T-helper 17 cell (primary cell): ENCODE measurements around the gene MKS1. TPM values are rescaled to one million over a fixed set of nuclear protein-coding genes. Genes with fewer than 3 reads are reported as not detected.

Experiments used
- ATAC-seq: fragments of 150-1000 bp; cut with Tn5 transposase; 2 replicates; pipeline ENCODE4 v1.10.0; 2021; ENCODE audit warnings: mild to moderate bottlenecking, moderate library complexity
- DNase-seq, 3 donors: peaks; one replicate each; pipeline versions ENCODE4 v3.0.0 to v3.0.0-alpha.2; 2020 to 2021
- H3K9me3 ChIP-seq: one replicate; pipeline ENCODE4 v1.7.0; 2013; ENCODE audit warnings: low read length, mild to moderate bottlenecking; ENCODE audit not compliant: control insufficient read depth, poor library complexity, severe bottlenecking
- H3K27ac Mint-ChIP-seq: one replicate; pipeline ENCODE4 v1.8.0; 2022; ENCODE audit warnings: mild to moderate bottlenecking, moderate library complexity, mixed read lengths
- H3K27me3 Mint-ChIP-seq: one replicate; pipeline ENCODE4 v1.8.0; 2022; ENCODE audit warnings: mixed read lengths
- H3K36me3 Mint-ChIP-seq: one replicate; pipeline ENCODE4 v1.8.0; 2022; ENCODE audit warnings: low read depth, mixed read lengths
- H3K4me1 Mint-ChIP-seq: one replicate; pipeline ENCODE4 v1.8.0; 2022; ENCODE audit warnings: mild to moderate bottlenecking, mixed read lengths
- H3K4me3 Mint-ChIP-seq: one replicate; pipeline ENCODE4 v1.8.0; 2022; ENCODE audit warnings: mild to moderate bottlenecking, moderate library complexity, mixed read lengths
- total RNA-seq, 4 donors: library from RNA in 2 of 4; stranded (reverse) in 2 of 4; gene quantifications; one replicate each; pipeline ENCODE4 v1.2.3 and lab custom pipeline; 2022 to 2026

MKS1 gene
- total RNA-seq, 2 donors from 2014 or later = 7.6 to 7.7 TPM

DNA sequence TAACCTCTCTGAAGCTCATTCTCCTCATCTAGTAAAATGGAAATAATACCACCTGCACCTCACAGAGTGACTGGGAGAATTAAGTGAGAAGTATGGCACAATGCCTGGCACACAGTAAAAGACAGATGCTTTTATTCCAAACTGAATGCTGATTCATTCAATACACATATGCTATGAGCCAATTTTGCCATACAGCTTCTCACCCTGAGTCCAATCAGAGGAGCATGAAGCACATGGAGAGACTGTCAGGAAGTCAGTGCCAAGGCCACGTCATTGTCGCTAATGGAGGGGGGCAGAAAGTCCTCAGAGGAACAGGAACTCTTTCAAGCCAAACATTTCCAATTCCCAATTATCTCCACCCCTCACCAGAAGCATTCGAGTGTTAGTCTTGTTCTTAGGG is 11.6 kb downstream of the MKS1 start:
- DNase-seq = no peak
- H3K9me3 ChIP-seq = no peaks in the 10 kb centered on the region
- H3K36me3 Mint-ChIP-seq = peaks cover 14% of the 10 kb centered on the region
- no peaks in the 10 kb centered on the region for H3K27me3 Mint-ChIP-seq
- ATAC-seq = no peak
- peaks cover 13% of the 10 kb centered on the region for H3K4me1 Mint-ChIP-seq
- no peak overlapping the region for H3K27ac Mint-ChIP-seq
- H3K4me3 Mint-ChIP-seq = no peak overlapping the region

DNA sequence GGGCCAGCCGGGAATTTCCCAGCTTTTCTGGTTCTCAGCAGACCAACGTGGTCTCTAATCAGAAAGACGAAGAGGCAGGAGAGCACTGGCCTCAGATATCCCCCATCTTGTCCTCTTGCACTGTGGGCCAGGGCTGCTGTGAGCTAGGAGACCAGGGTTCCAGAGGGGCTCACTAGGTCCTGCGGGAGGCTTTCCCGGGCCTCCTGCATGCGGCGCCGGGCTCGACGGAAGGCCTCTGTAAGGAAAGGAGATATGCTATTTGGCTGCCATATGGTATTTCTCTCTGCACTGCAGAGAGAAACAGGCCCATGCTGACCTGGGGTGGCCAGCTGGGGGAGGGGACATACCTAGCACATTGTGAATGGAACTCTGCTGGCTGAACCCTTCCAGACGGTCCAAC is 13.1 kb downstream of the MKS1 start:
- Mint-ChIP-seq H3K27ac (no peak overlapping the region), H3K36me3 (peaks cover 12% of the 10 kb centered on the region)

DNA sequence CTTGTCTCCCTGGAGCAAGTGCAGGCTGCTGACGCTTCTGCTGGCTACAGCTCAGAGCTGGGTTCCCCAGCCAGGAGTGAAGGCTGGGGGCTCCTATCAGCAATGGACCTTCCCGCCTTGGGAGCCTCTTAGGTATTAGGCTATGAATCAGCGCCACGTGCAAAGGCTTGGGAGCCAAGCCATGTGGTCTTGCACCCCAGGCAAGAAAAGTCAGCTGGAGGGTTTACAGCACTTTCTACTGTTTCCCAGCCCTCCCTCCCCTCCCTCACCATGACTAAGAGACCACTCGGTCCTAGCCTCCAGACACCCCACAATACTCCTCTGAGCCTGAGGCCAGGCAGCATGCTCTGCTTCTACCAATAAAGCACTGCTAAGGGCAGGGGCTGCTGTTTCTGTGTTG is 14.3 kb downstream of the MKS1 start:
- peak overlapping the region; percentile 43 for H3K27ac Mint-ChIP-seq
- no peak overlapping the region for H3K4me3 Mint-ChIP-seq
- ATAC-seq (no peak), DNase-seq (no peak)
- no peaks in the 10 kb centered on the region for H3K9me3 ChIP-seq
- H3K36me3 Mint-ChIP-seq = peaks cover 7% of the 10 kb centered on the region
- H3K27me3 Mint-ChIP-seq = peaks cover 3% of the 10 kb centered on the region
- H3K4me1 Mint-ChIP-seq = peaks cover 12% of the 10 kb centered on the region

More for the DNA sequence above, 13.1 kb downstream of the MKS1 start:
- Mint-ChIP-seq H3K4me3 (no peak overlapping the region), H3K27me3 (no peaks in the 10 kb centered on the region), H3K4me1 (peaks cover 13% of the 10 kb centered on the region)
- no peaks in the 10 kb centered on the region for H3K9me3 ChIP-seq
- DNase-seq (no peak), ATAC-seq (no peak)

DNA sequence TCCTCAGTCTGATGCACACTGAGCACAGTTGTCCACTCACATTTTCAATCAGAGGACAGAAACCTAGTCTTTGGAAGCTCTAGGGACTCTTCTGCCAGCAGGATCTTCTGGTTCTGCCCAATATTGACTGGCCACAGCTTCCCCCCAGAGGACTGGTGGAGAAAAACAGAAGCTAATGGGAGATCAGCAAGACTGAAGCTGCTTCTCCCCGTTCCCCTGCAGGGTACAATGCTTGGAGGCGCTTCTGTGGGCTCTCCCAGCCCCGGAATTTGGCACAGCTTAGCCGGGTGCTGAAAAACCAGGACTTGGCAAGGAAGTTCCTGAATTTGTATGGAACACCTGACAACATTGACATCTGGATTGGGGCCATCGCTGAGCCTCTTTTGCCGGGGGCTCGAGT is 16.2 kb downstream of the MKS1 start:
- DNase-seq (no peak), ATAC-seq (no peak)
- no peaks in the 10 kb centered on the region for H3K9me3 ChIP-seq
- Mint-ChIP-seq H3K27ac (peak overlapping the region; percentile 21), H3K4me3 (no peak overlapping the region), H3K36me3 (no peaks in the 10 kb centered on the region), H3K27me3 (peaks cover 22% of the 10 kb centered on the region), H3K4me1 (peaks cover 6% of the 10 kb centered on the region)

DNA sequence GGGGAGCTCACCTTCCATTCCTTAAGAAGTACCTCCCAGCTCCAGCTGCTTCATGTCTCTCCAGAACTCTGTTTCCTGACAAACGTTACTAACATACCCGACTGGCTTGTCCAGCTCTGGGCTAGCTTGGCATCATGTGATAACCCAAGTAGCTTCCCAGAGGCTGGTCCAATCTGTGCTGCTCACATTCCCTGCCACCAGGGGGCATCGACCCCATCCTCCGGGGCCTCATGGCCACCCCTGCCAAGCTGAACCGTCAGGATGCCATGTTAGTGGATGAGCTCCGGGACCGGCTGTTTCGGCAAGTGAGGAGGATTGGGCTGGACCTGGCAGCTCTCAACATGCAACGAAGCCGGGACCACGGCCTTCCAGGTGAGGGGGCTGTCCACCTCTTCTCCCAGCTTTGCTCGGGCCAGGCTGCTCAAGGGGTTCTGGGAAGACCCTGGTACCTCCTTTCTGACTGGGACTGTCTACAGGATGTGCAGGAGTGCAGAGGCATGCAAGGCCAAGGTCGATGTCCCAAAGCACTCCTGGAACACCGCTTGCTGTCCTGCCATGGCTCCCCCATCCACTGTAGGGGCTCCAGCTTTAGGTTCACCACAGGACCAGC is 18.9 kb downstream of the MKS1 start:
- no peaks in the 10 kb centered on the region for H3K9me3 ChIP-seq
- DNase-seq (peak in 2 of 3 donors; percentile 25 to 50), ATAC-seq (peak; percentile 75)
- Mint-ChIP-seq H3K4me1 (peaks cover 5% of the 10 kb centered on the region), H3K27me3 (peaks cover 41% of the 10 kb centered on the region), H3K4me3 (no peak overlapping the region), H3K36me3 (no peaks in the 10 kb centered on the region), H3K27ac (no peak overlapping the region)

DNA sequence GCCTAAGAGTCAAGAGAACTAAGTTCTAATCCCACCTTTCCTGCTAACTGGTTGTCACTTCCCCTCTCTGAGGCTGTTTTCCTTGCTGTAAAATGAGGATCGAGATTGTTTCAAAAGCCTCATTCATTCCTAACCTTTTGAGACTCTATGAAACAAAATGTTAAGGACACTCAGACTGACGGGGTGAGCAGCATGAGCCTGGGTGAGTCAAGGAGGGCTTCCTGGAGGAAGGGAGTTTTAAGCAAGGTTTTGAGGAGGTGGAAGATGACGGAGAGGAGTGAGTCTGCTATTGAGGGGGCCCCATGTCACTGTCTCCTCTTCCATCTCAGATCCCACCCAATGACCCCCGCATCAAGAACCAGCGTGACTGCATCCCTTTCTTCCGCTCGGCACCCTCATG is 22.4 kb downstream of the MKS1 start:
- Mint-ChIP-seq H3K27ac (no peak overlapping the region), H3K4me1 (peaks cover 7% of the 10 kb centered on the region), H3K4me3 (no peak overlapping the region), H3K27me3 (peaks cover 49% of the 10 kb centered on the region), H3K36me3 (no peaks in the 10 kb centered on the region)
- H3K9me3 ChIP-seq = no peaks in the 10 kb centered on the region
- DNase-seq (no peak), ATAC-seq (no peak)

DNA sequence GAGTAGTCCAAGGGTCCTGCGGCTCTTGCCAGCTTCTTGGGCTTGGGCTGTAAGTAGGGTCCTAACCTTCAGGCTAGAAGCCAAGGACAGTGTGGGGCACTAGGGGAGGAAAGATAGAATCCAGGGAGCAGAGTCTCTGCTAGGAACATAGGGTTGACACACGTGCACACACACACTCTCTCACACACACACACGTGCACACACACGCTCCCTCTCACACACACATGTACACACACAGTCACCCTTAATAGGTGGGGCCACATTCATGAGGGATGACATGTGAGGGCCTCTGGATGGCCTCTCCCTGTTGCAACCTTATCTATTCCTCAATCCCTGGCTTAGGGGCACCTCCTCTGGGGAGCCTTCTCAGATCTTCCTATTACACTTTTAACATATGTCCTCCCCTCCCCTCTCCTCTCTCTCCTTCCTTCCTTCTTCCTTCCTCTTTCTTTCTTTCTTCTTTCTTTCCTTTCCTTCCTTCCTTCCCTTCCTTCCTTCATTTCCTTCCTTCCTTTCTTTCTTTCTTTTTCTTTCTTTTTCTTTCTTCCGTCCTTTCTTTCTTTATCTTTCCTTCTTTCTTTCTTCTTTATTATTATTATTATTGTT is 23.4 kb downstream of the MKS1 start:
- H3K27ac Mint-ChIP-seq = no peak overlapping the region
- H3K36me3 Mint-ChIP-seq = no peaks in the 10 kb centered on the region
- no peaks in the 10 kb centered on the region for H3K9me3 ChIP-seq
- H3K4me1 Mint-ChIP-seq = peaks cover 9% of the 10 kb centered on the region
- peaks cover 54% of the 10 kb centered on the region for H3K27me3 Mint-ChIP-seq
- H3K4me3 Mint-ChIP-seq = no peak overlapping the region
- DNase-seq = no peak
- no peak for ATAC-seq

DNA sequence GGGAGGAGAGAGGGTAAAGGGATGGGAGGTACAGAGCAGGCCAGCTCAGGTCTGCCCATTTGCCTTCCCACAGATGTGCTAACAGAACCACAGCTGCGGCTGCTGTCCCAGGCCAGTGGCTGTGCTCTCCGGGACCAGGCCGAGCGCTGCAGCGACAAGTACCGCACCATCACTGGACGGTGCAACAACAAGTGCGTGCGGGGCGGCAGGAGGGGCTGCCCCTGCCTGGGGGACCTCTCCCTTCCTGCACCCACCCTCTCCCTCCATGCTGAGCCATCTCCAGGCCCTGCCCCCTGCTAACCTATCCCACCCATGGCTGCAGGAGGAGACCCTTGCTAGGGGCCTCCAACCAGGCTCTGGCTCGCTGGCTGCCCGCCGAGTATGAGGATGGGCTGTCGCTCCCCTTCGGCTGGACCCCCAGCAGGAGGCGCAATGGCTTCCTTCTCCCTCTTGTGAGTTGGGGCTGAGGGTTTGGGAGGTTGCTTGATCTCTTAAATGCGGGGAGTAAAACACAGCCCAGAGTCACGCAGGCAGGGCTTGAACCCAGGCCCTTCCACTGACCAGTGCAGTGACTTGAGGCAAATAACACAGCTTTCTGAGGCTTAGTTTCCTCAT is 25.3 kb downstream of the MKS1 start:
- ATAC-seq = no peak
- Mint-ChIP-seq H3K4me3 (no peak overlapping the region), H3K4me1 (peaks cover 6% of the 10 kb centered on the region), H3K27me3 (peaks cover 54% of the 10 kb centered on the region), H3K36me3 (no peaks in the 10 kb centered on the region), H3K27ac (no peak overlapping the region)
- H3K9me3 ChIP-seq = no peaks in the 10 kb centered on the region
- no peak for DNase-seq

DNA sequence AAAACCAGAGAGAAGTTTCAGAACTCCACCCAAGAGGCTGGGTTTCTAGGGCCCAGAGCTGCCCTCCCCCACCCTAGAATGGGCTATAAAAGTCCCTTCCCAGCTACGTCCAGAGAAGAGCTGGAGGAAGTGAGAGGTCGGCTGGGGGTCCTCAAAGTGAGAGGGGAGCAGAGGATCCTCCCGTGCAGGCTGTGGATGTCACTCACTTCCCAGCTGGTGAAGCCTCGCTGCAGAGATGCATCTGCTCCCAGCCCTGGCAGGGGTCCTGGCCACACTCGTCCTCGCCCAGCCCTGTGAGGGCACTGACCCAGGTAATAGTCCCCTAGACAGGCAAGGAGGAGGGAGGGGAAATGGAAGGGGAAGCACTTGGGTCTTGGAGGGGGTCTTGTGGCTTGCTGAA is 26.4 kb downstream of the MKS1 start, which contains the start of gene EPX:
EPX (plus strand) TSS at position 115 of the 400 bp plus-strand sequence; CDS start at position 236, 121 bp downstream.
- H3K27ac Mint-ChIP-seq = no peak within 1 kb of the TSS
- no peak for DNase-seq
- H3K27me3 Mint-ChIP-seq = peaks cover 49% of the 10 kb centered on the region
- H3K9me3 ChIP-seq = no peaks in the 10 kb centered on the region
- no peaks in the 10 kb centered on the region for H3K36me3 Mint-ChIP-seq
- no peak within 1 kb of the TSS for H3K4me3 Mint-ChIP-seq
- ATAC-seq = no peak
- H3K4me1 Mint-ChIP-seq = peaks cover 6% of the 10 kb centered on the region

DNA sequence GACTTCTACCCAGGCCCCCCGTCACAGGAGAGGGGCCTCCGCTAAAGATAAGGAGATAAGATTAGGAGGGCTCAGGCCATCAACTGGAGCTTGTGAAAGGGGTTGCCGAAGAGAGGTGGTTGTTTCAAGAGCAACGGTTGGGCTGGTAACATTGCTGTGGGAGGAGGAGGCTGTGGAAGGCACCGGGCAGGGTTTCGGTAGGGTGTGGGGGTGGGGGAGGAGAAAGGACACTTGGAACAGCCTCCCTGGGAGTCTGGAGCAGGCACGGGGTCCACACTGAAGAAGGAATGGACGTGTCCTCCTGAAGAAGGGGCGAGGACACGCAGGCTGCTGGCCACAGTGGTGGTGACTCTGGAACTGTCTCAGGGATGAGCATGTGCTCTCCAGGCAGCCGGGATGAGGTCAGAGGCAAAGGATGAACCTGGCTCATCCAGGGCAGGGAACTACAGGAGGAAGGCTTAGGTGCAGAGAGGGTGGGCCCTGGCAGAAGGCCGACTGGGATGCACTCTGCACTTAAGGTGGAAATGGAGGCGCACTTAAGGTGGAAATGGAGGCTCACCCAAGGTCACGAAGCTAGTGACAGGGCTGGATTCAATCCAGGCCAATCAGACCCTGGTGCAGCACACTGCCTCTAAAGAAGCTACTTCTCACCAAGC is 27.7 kb downstream of the MKS1 start:
- Mint-ChIP-seq H3K27me3 (peaks cover 44% of the 10 kb centered on the region), H3K36me3 (no peaks in the 10 kb centered on the region), H3K27ac (peak overlapping the region; percentile 37), H3K4me1 (peaks cover 9% of the 10 kb centered on the region), H3K4me3 (no peak overlapping the region)
- no peak for DNase-seq
- no peaks in the 10 kb centered on the region for H3K9me3 ChIP-seq
- no peak for ATAC-seq

DNA sequence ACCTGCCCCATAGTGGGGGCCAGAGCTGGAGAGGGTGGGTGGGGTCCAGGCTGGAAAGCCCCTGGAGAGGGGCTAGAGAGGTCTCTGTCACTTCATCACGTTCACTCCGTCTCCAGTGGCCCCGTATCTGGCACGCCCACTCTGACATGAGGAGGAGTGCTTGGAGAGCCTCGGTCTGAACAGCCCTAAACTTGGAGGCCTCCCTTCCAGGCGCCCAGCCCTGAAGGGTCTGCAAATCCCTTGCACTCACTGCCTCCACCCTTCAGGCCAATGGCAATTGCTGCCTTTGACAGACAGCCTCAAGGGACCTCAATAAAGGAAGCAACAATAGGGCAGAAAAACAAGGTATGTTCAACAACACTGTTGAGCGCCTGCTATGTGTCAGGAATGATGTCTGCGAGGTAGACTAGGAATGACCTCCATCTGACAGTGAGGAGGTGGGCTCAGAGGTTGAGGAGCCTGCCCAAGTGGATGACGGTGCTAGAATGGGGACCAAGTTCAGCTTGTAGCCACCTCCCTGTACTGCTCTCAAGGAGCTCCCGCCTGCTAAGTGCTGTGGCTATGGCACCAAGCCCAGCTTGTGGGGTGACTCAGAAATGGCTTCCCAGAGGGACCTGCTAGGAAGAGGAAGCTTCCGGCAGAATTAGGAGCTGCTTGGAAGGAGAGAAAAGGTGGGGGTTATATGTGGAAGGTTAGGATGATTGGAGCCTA is 29.5 kb downstream of the MKS1 start:
- Mint-ChIP-seq H3K27ac (no peak overlapping the region), H3K36me3 (peaks cover 2% of the 10 kb centered on the region), H3K4me1 (peaks cover 11% of the 10 kb centered on the region), H3K27me3 (peaks cover 35% of the 10 kb centered on the region), H3K4me3 (no peak overlapping the region)
- ATAC-seq = no peak
- H3K9me3 ChIP-seq = no peaks in the 10 kb centered on the region
- no peak for DNase-seq

DNA sequence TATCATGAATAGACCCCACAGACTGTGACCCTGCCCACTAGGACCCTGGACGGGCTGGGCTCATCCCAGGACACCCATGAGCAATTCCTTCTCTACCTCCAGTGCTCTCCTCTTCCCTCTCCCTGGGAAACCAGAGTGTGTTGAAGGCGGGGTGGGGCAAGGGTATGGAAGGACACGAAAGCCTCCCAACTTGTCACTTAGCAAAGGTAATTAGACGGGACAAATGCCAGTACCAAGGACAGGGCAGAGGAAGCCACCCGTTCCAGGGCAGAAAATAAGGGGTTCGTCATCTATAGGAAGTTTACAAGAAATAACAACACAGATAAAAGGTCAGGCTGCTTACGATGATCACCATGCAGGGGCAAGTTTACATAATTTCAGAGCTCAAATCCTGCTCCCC is 31.4 kb downstream of the MKS1 start:
- Mint-ChIP-seq H3K4me1 (peaks cover 9% of the 10 kb centered on the region), H3K4me3 (no peak overlapping the region), H3K27me3 (peaks cover 31% of the 10 kb centered on the region), H3K27ac (no peak overlapping the region), H3K36me3 (peaks cover 2% of the 10 kb centered on the region)
- no peak for DNase-seq
- ATAC-seq = no peak
- no peaks in the 10 kb centered on the region for H3K9me3 ChIP-seq

DNA sequence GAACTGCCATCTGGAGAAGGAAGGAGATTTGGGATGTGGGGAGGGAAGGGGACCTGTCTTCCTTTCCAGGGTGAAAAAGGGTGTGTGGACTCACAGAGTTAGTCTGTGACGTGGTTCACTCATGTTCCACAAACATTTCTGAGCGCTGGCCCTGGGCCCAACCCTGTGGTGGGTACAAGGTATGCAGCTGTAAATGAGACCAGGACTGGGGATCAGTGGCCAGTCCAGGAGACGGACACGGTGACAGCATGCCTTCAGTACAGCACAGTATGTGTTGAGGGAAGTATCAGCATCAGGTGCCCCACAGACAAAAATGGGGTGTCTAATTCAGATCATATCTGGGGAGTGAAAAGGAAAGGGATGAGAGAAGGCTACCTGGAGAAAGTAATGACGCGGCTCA is 32.0 kb downstream of the MKS1 start:
- ATAC-seq (no peak), DNase-seq (no peak)
- Mint-ChIP-seq H3K27ac (no peak overlapping the region), H3K36me3 (peaks cover 2% of the 10 kb centered on the region), H3K4me1 (peaks cover 9% of the 10 kb centered on the region), H3K4me3 (no peak overlapping the region), H3K27me3 (peaks cover 32% of the 10 kb centered on the region)
- H3K9me3 ChIP-seq = no peaks in the 10 kb centered on the region
